IMR-90 (cell line): ENCODE results near the gene CCDC122. TPM values are rescaled to one million over a fixed set of nuclear protein-coding genes. Genes with fewer than 3 reads are reported as not detected.

Source experiments
- ATAC-seq: fragments of 200-7000 bp; cut with Tn5 transposase; 2 replicates; pipeline ENCODE4 v1.9.1; 2020; ENCODE audit warnings: low read depth, mild to moderate bottlenecking, moderate library complexity
- BruUV-seq: library from RNA; stranded (reverse); fragments of 400-500 nt; replicated peaks from 2 replicates; lab custom pipeline; 2021; lab: Mats Ljungman, UMichigan
- CTCF ChIA-PET: fragments of 300-600 bp; formaldehyde crosslinking; extraction: SDS; loops from one replicate; lab custom pipeline; 2021; ENCODE audit warnings: antibody characterized with exemption; lab: Yijun Ruan, JAX
- POLR2A ChIA-PET: fragments of 300-600 bp; sonication (Branson Sonifier 250); formaldehyde crosslinking; loops from one replicate; lab custom pipeline; 2022; ENCODE audit warnings: antibody characterized with exemption; ENCODE audit not compliant: unreplicated experiment; lab: Charles Lee
- DNase-seq: peaks from one replicate; pipeline ENCODE4 v3.0.0; 2013
- H2AFZ ChIP-seq: replicated peaks from 2 replicates; pipeline ENCODE3; 2013; ENCODE audit warnings: low read length, mild to moderate bottlenecking; ENCODE audit not compliant: poor library complexity
- H2AK5ac ChIP-seq: 2 replicates; pipeline ENCODE4 v1.6.1; 2013; ENCODE audit warnings: low read depth, low read length, inconsistent platforms
- H2AK9ac ChIP-seq: replicated peaks from 2 replicates; pipeline ENCODE3; 2013; ENCODE audit warnings: mild to moderate bottlenecking, low read depth, low read length, moderate library complexity; ENCODE audit not compliant: poor library complexity
- H2BK120ac ChIP-seq: 2 replicates; pipeline ENCODE4 v1.6.1; 2013; ENCODE audit warnings: low read depth, low read length, inconsistent platforms
- H2BK15ac ChIP-seq: 3 replicates; pipeline ENCODE4 v1.6.1; 2013; ENCODE audit warnings: low read depth, low read length, inconsistent platforms
- H2BK20ac ChIP-seq: 2 replicates; pipeline ENCODE4 v1.6.1; 2013; ENCODE audit warnings: low read depth, mild to moderate bottlenecking, inconsistent platforms, low read length, moderate library complexity
- H2BK5ac ChIP-seq: 2 replicates; pipeline ENCODE4 v1.6.1; 2013; ENCODE audit warnings: mild to moderate bottlenecking, low read depth, low read length, inconsistent platforms; ENCODE audit not compliant: poor library complexity, severe bottlenecking
- H3K14ac ChIP-seq: replicated peaks from 2 replicates; pipeline ENCODE4 v1.6.1; 2013; ENCODE audit warnings: low read depth, low read length, inconsistent platforms
- H3K18ac ChIP-seq: 2 replicates; pipeline ENCODE4 v1.6.1; 2013; ENCODE audit warnings: low read depth, low read length, control low read depth
- H3K23ac ChIP-seq: 2 replicates; pipeline ENCODE4 v1.6.1; 2013; ENCODE audit warnings: low read depth, low read length, inconsistent platforms
- H3K27ac ChIP-seq: 2 replicates; pipeline ENCODE4 v1.5.1; 2013; ENCODE audit warnings: mild to moderate bottlenecking, control low read depth, low read length; ENCODE audit not compliant: insufficient read depth
- H3K27me3 ChIP-seq: 2 replicates; pipeline ENCODE4 v1.6.1; 2013; ENCODE audit warnings: low read length; ENCODE audit not compliant: control insufficient read depth, insufficient read depth
- H3K36me3 ChIP-seq: 2 replicates; pipeline ENCODE4 v1.6.1; 2013; ENCODE audit warnings: low read length, mixed read lengths; ENCODE audit not compliant: control insufficient read depth, insufficient read depth
- H3K4ac ChIP-seq: 2 replicates; pipeline ENCODE4 v1.6.1; 2013; ENCODE audit warnings: low read depth, low read length, inconsistent platforms
- H3K4me1 ChIP-seq: 2 replicates; pipeline ENCODE4 v1.6.1; 2013; ENCODE audit warnings: low read length, mixed read lengths; ENCODE audit not compliant: control insufficient read depth, insufficient read depth
- H3K4me2 ChIP-seq: 2 replicates; pipeline ENCODE4 v1.6.1; 2013; ENCODE audit warnings: low read depth, mild to moderate bottlenecking, control low read depth, low read length, moderate library complexity
- H3K4me3 ChIP-seq: 2 replicates; pipeline ENCODE4 v1.5.1; 2013; ENCODE audit warnings: low read depth, mild to moderate bottlenecking, control low read depth, low read length, moderate library complexity; ENCODE audit not compliant: insufficient read depth
- H3K56ac ChIP-seq: 2 replicates; pipeline ENCODE4 v1.6.1; 2013; ENCODE audit warnings: low read length, inconsistent platforms; ENCODE audit not compliant: insufficient read depth; ENCODE audit errors: extremely low read depth
- H3K79me1 ChIP-seq, 2 experiments: 2 replicates each; pipeline ENCODE4 v1.6.1; 2013; ENCODE audit warnings: low read length in 2 of 2, inconsistent platforms in 1 of 2, low read depth in 1 of 2
- H3K9ac ChIP-seq: 2 replicates; pipeline ENCODE4 v1.6.1; 2013; ENCODE audit warnings: low read depth, low read length, control low read depth
- H3K9me1 ChIP-seq: 2 replicates; pipeline ENCODE4 v1.6.1; 2013; ENCODE audit warnings: low read length, inconsistent platforms; ENCODE audit not compliant: insufficient read depth
- H3K9me3 ChIP-seq: 2 replicates; pipeline ENCODE4 v1.6.1; 2013; ENCODE audit warnings: low read length; ENCODE audit not compliant: control insufficient read depth, insufficient read depth
- H4K20me1 ChIP-seq: 2 replicates; pipeline ENCODE4 v1.6.1; 2013; ENCODE audit warnings: low read length, inconsistent platforms; ENCODE audit not compliant: insufficient read depth
- H4K5ac ChIP-seq: 2 replicates; pipeline ENCODE4 v1.6.1; 2013; ENCODE audit warnings: mild to moderate bottlenecking, low read depth, low read length, control low read depth
- H4K8ac ChIP-seq, 2 experiments: 2 replicates each; pipeline ENCODE4 v1.6.1; 2013; ENCODE audit warnings: low read depth in 2 of 2, low read length in 2 of 2, control low read depth in 1 of 2, inconsistent platforms in 1 of 2
- H4K91ac ChIP-seq: 2 replicates; pipeline ENCODE4 v1.6.1; 2013; ENCODE audit warnings: low read depth, low read length, inconsistent platforms; ENCODE audit not compliant: insufficient read depth
- CHD1 ChIP-seq: IDR thresholded peaks from 2 replicates; pipeline ENCODE4 v1.6.1; 2012; ENCODE audit warnings: low read depth, low read length, improper control_type of control experiment
- ELK1 ChIP-seq: fragments of 150-350 bp; IDR thresholded peaks from 2 replicates; pipeline ENCODE4 v1.6.1; 2016; ENCODE audit warnings: low read depth, mild to moderate bottlenecking, low read length, moderate library complexity, borderline replicate concordance
- MAFK ChIP-seq: IDR thresholded peaks from 2 replicates; pipeline ENCODE4 v1.6.1; 2012; ENCODE audit warnings: low read depth, low read length, improper control_type of control experiment
- NFE2L2 ChIP-seq: fragments of 150-350 bp; IDR thresholded peaks from 2 replicates; pipeline ENCODE4 v1.6.1; 2016; ENCODE audit warnings: low read depth, mild to moderate bottlenecking, low read length
- SMC3 ChIP-seq: fragments of 150-350 bp; IDR thresholded peaks from 2 replicates; pipeline ENCODE4 v1.6.1; 2016; ENCODE audit warnings: low read depth, mild to moderate bottlenecking, antibody characterized with exemption, low read length, moderate library complexity
- USF2 ChIP-seq: fragments of 150-350 bp; IDR thresholded peaks from 2 replicates; pipeline ENCODE4 v1.6.1; 2017; ENCODE audit warnings: mild to moderate bottlenecking, antibody characterized with exemption, low read length, low read depth
- WGBS, 2 experiments: methylation state at CpG; one replicate each; pipeline versions ENCODE4 v1.1.5 to v1.1.7; 2013; ENCODE audit warnings: missing lambda C conversion rate in 2 of 2; ENCODE audit not compliant: insufficient read length in 1 of 2; ENCODE audit errors: extremely low coverage in 2 of 2; 5-methylcytosine and 5-hydroxymethylcytosine counted together
- dilution Hi-C: fragments of 300-500 bp; cut with HindIII; formaldehyde crosslinking; loops from one replicate; pipeline ENCODE4 v1.14.3; 2018; ENCODE audit warnings: low sequenced_read_pairs; ENCODE audit not compliant: unreplicated experiment
- in situ Hi-C: fragments of 300-500 bp; cut with MboI; formaldehyde crosslinking; loops from 3 replicates; pipeline ENCODE4 v1.14.3; 2019; ENCODE audit warnings: low sequenced_read_pairs, inconsistent platforms, mixed read lengths
- intact Hi-C: fragments of 100-400 bp; cut with micrococcal nuclease; formaldehyde crosslinking; loops from 2 replicates; pipeline ENCODE4 v1.10.0; 2022
- polyA plus RNA-seq, 3 experiments: library from polyadenylated mRNA; depleted of rRNA; stranded (reverse); fragments of >200 nt; gene quantifications; 2 replicates each; pipeline ENCODE4 v1.2.3, GENCODE V29; 2012; ENCODE audit warnings: low replicate concordance in 1 of 3
- total RNA-seq: library from RNA; depleted of rRNA; stranded (reverse); fragments of >200 nt; gene quantifications from 2 replicates; pipeline ENCODE4 v1.2.3, GENCODE V29; 2012

CCDC122 gene
- total and polyA plus RNA-seq, 2 of the 4 experiments (the other 2 are of a cell fraction) = 0.70 to 0.72 TPM

GRCh38 chr13:43918636-43919035 is 39.1 kb upstream of the CCDC122 start:
- no peaks in the 10 kb centered on the region for H3K36me3 ChIP-seq
- intact Hi-C loops = no loop called here
- WGBS, 2 experiments = no CpG with 5 or more reads among the region's 5 CpGs
- H2BK5ac ChIP-seq = no peak overlapping the region
- H3K27me3 ChIP-seq = no peaks in the 10 kb centered on the region; the same call in 1 of the 2 replicates
- H3K79me1 ChIP-seq = no peaks in the 10 kb centered on the region
- no peaks in the 10 kb centered on the region for H3K9me3 ChIP-seq
- no peak overlapping the region for H2BK15ac ChIP-seq
- ATAC-seq (no peak), DNase-seq (no peak)
- H2AK5ac ChIP-seq = no peak overlapping the region
- BruUV-seq = no TSS peak
- no peak overlapping the region for H2BK120ac ChIP-seq
- H3K27ac ChIP-seq = no peak overlapping the region
- H4K20me1 ChIP-seq = no peaks in the 10 kb centered on the region
- dilution Hi-C loops = loop anchor here (25.0 kb wide), 1 partner anchor 544 kb away; no protein-coding TSS in a partner anchor
- no peak overlapping the region for H4K8ac ChIP-seq
- no peak overlapping the region for H3K14ac ChIP-seq
- H3K18ac ChIP-seq = no peak overlapping the region
- TF ChIP-seq CHD1 = no peak
- TF ChIP-seq SMC3 = no peak
- no peak for TF ChIP-seq ELK1
- no peak for TF ChIP-seq USF2
- TF ChIP-seq MAFK = no peak
- TF ChIP-seq NFE2L2 = no peak
- H3K9ac ChIP-seq = no peak overlapping the region
- no peak overlapping the region for H2AFZ ChIP-seq
- H3K4me3 ChIP-seq = no peak overlapping the region
- H3K4me1 ChIP-seq = peaks cover 2% of the 10 kb centered on the region
- no peak overlapping the region for H4K91ac ChIP-seq
- no peak overlapping the region for H2AK9ac ChIP-seq
- no peak overlapping the region for H3K23ac ChIP-seq
- no peaks in the 10 kb centered on the region for H3K9me1 ChIP-seq
- ChIA-PET CTCF (interaction anchor here (0.6 kb wide), 1 partner anchor 1049 kb away, joined by 4 read pairs; no protein-coding TSS in a partner anchor), POLR2A (no interaction called here)
- no peak overlapping the region for H2BK20ac ChIP-seq
- H3K4ac ChIP-seq = no peak overlapping the region
- H4K5ac ChIP-seq = no peak overlapping the region
- no peak overlapping the region for H3K4me2 ChIP-seq
- in situ Hi-C loops = loop anchor here (25.0 kb wide), 1 partner anchor 1394 kb away; no protein-coding TSS in a partner anchor
- H3K56ac ChIP-seq = no peak overlapping the region
